SH-SY5Y (cell line): ENCODE data around the gene MTRR.

ENCODE experiments used
- GATA2 ChIP-seq: IDR thresholded peaks from 2 replicates; pipeline ENCODE4 v1.6.1; 2011; ENCODE audit warnings: mild to moderate bottlenecking, low read depth, low read length
- GATA3 ChIP-seq: IDR thresholded peaks from 2 replicates; pipeline ENCODE4 v1.6.1; 2011; ENCODE audit warnings: low read depth, mild to moderate bottlenecking, low read length, moderate library complexity

GRCh38 chr5:7902201-7902600 lies 33.3 kb downstream of the MTRR start:
- no peak for TF ChIP-seq GATA3
- no peak for TF ChIP-seq GATA2
